ENCODE measurements around the gene ZNF598. TPM values are rescaled to one million over a fixed set of nuclear protein-coding genes. Genes with fewer than 3 reads are reported as not detected.

Gene ZNF598
- total RNA-seq, 1 donor from 2014 or later: 46.1 TPM

DNA sequence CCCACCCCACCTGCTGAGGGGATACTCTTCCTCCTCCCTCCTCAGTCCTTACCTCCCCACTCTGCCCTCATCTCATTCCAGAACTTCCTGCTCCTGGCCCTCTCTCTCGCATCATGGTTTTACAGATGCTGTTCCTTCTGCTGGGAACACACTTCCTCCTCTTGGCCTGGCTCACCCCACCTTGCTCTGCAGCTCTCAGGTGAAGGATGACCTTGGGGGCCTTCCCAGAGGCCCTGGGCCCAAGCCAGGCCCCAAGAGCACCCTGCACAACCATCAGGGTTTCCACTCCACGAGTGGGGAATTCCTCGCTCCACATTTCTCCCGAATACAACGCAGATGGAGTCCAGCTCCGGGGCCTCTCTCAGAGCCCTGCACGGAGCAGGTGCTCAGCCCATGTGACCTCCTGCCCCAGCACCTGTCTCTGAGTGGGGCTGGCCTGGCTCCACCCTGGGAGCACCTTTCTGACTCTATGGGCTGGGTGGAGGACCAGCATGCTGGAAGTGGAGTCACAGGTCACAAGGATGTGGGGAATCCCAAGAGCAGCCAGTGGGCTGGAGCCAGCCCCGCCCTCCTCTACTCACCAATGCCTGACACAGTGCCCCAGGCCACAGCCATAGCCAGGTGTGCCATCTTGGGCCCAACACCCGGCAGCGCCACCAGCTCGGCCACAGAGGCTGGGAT lies 33.5 kb upstream of the ZNF598 start:
- peaks cover 3% of the 10 kb centered on the region for H3K36me3 Mint-ChIP-seq
- H3K27ac Mint-ChIP-seq: peak overlapping the region; percentile 70
- no peak for DNase-seq (ENCODE audit: extremely low spot score, unreplicated experiment)
- H3K27me3 Mint-ChIP-seq: no peaks in the 10 kb centered on the region
- peaks cover 19% of the 10 kb centered on the region for H3K4me1 Mint-ChIP-seq (ENCODE audit: unreplicated experiment)
- TF ChIP-seq, protein P1, sequence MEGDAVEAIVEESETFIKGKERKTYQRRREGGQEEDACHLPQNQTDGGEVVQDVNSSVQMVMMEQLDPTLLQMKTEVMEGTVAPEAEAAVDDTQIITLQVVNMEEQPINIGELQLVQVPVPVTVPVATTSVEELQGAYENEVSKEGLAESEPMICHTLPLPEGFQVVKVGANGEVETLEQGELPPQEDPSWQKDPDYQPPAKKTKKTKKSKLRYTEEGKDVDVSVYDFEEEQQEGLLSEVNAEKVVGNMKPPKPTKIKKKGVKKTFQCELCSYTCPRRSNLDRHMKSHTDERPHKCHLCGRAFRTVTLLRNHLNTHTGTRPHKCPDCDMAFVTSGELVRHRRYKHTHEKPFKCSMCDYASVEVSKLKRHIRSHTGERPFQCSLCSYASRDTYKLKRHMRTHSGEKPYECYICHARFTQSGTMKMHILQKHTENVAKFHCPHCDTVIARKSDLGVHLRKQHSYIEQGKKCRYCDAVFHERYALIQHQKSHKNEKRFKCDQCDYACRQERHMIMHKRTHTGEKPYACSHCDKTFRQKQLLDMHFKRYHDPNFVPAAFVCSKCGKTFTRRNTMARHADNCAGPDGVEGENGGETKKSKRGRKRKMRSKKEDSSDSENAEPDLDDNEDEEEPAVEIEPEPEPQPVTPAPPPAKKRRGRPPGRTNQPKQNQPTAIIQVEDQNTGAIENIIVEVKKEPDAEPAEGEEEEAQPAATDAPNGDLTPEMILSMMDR (conservative IDR thresholded peaks at IDR 0.05): no peak
- no peak overlapping the region for H3K4me3 Mint-ChIP-seq
- H3K9me3 Mint-ChIP-seq: no peaks in the 10 kb centered on the region

DNA sequence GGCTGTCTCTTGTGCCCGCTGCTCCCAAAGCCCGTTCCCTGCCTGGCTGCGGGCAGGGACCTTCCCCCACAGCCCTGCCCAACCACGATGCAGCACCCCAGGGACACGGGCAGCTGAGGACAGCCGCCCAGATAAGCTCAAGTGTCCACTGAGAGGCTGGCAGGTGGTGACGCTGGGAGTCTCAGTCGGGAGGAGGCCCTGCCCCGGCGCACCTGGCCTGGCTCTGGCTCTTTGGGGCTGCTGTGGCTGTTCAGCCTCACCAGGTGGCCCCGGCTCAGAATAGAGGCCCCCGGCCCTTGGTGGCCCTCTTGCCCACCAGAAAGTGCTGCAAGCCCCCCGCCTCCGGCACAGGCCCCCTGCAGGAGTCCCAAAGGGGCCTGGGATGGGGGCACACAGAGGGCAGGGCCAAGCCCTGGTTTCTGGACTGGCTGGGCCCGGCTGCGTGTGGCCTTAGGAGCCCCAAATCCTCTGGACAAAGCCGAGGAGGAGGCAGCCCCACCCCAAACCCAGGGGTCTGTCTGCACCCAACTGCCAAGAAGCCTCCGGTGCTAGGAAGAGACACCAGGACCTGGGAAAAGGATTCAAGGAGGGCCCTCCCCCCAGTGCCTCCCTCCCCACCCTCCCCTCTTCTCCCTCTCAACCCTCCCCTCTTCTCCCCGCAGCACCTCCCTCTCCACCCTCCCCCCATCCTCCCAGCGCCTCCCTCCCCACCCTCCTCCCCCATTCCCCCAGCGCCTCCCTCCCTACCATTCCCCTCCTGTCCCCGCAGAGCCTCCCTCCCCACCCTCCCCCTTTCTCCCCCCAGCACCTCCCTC lies 32.8 kb upstream of the ZNF598 start:
- no peak overlapping the region for H3K4me3 Mint-ChIP-seq
- TF ChIP-seq, protein P1 (conservative IDR thresholded peaks at IDR 0.05): no peak
- H3K4me1 Mint-ChIP-seq (ENCODE audit: unreplicated experiment): peaks cover 19% of the 10 kb centered on the region
- H3K27me3 Mint-ChIP-seq: no peaks in the 10 kb centered on the region
- H3K36me3 Mint-ChIP-seq: peaks cover 3% of the 10 kb centered on the region
- H3K27ac Mint-ChIP-seq: no peak overlapping the region
- DNase-seq (ENCODE audit: extremely low spot score, unreplicated experiment): no peak
- no peaks in the 10 kb centered on the region for H3K9me3 Mint-ChIP-seq

DNA sequence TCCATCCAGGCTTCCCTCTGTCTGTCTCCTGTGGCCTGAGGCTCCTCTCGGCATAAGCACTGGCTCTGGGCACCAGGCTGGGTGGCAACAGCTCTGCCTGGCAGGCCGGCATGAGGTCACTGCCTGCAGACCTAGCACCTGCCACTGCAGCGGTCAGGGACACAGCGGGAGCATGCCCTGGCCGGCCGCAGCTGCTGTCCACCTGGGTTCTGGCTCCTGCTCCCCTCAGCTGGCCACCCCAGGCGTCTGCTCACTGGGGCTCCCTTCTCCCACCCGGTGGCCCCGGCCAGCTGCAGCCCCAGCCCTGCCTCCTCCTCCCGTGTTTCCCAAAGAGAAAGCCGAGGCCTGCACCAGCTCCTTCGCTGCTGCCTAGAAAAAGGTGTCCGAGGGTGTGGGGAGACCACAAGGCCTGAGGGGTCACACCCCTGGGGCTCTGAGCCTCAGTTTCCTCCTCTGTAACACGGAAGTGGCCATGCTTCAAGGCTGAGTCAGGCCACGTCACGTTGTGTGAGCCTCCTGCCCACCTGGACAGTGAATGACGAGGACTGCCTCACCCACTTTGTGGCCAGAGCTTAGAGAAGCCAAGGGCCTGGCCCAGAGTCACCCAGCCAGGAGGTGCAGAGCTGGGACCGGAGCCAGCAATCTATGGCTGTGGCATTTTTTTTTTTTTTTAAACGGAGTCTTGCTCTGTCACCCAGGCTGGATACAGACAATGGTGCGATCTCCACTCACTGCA lies 31.3 kb upstream of the ZNF598 start:
- no peak for DNase-seq (ENCODE audit: extremely low spot score, unreplicated experiment)
- Mint-ChIP-seq H3K4me3 (no peak overlapping the region), H3K27ac (peak overlapping the region; percentile 16), H3K9me3 (no peaks in the 10 kb centered on the region), H3K36me3 (no peaks in the 10 kb centered on the region), H3K4me1 (ENCODE audit: unreplicated experiment) (peaks cover 15% of the 10 kb centered on the region), H3K27me3 (no peaks in the 10 kb centered on the region)
- TF ChIP-seq, protein P1 (conservative IDR thresholded peaks at IDR 0.05): no peak

DNA sequence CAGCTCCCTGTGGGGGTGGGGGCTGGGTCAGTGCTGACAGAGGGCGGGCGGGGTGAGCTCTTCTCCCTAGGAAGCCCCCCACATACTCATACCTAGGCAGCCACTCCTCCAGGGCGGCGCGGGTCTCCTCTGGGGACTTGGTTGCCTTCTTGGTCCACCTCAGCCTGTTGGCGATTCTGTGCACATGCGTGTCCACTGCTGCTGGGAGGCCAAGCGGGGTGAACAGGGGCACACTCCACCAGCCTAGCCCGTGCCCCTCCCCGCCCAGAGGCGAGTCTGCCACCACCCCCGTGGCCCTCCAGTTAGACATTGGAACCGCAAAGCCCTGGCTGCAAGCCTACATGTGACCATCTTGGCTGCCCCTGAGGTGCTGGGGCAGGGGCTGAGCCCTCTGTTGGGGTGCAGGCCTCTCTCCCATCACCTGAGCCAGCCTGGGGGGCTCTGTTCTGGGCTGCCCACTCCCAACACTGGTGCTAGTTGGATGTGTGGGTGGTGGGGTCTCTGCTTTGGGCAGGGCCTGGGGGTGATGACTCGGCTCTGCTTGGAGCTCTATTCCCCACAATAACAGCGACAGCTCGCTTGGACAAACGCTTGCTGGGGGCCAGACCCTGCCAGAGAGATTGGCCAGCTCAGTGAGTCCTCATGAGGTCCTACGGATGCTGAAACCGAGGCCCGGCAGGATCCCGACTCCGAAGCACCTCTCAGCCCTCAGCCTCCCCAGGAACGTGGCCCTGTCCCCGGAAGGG lies 30.6 kb upstream of the ZNF598 start:
- peaks cover 15% of the 10 kb centered on the region for H3K4me1 Mint-ChIP-seq (ENCODE audit: unreplicated experiment)
- no peak overlapping the region for H3K4me3 Mint-ChIP-seq

More for the DNA sequence above, 30.6 kb upstream of the ZNF598 start:
- TF ChIP-seq, protein P1 (conservative IDR thresholded peaks at IDR 0.05): no peak
- Mint-ChIP-seq H3K27me3 (no peaks in the 10 kb centered on the region), H3K27ac (no peak overlapping the region), H3K9me3 (no peaks in the 10 kb centered on the region), H3K36me3 (no peaks in the 10 kb centered on the region)
- no peak for DNase-seq (ENCODE audit: extremely low spot score, unreplicated experiment)
